ENCODE measurements around the gene FAM161B. TPM values are rescaled to one million over a fixed set of nuclear protein-coding genes. Genes with fewer than 3 reads are reported as not detected.
A peak's percentile ranks its signal among the peaks of the same experiment; 100 is the strongest.

Gene FAM161B
- total and polyA plus RNA-seq, 2 of the 13 experiments (the other 11 are each of a cell fraction or from before 2014, with no cell fraction given), result 1.6 to 2.0 TPM

GRCh38 chr14:73935666-73936065 lies 14.2 kb downstream of the FAM161B start:
- BruUV-seq (replicated peaks), result no TSS peak
- 74% methylated on average over 2 of the region's 2 CpGs for WGBS (ENCODE audit: low lambda C conversion rate)
- no peak overlapping the region for H3K4me3 ChIP-seq (replicated peaks in 1 of 3; ENCODE audit: insufficient read depth in 1 of 3, low read depth in 2 of 3, low read length in 3 of 3)
- H2AFZ ChIP-seq (ENCODE audit: low read length), result no peak overlapping the region
- TF ChIP-seq STAG1 (CRISPR knock-in tag; IDR thresholded peaks at IDR 0.05), result peak; percentile 10; the same call in 1 of the 2 replicates
- no peak for TF ChIP-seq TEAD3 (CRISPR knock-in tag; optimal IDR thresholded peaks at IDR 0.05; ENCODE audit: borderline replicate concordance)
- H3K4me1 ChIP-seq (ENCODE audit: insufficient read depth, low read length), result peaks cover 6% of the 10 kb centered on the region
- H3K36me3 ChIP-seq (replicated peaks in 1 of 2; ENCODE audit: control insufficient read depth in 1 of 2, insufficient read depth in 2 of 2, low read length in 2 of 2), result peaks cover 6 to 37% of the 10 kb centered on the region in 2 experiments
- no peaks in the 10 kb centered on the region for H4K20me1 ChIP-seq (ENCODE audit: insufficient read depth, low read length)
- no peaks in the 10 kb centered on the region for H3K27me3 ChIP-seq (ENCODE audit: control insufficient read depth in 1 of 2, insufficient read depth in 2 of 2, low read length in 2 of 2)
- intact Hi-C loops (cut with micrococcal nuclease; ENCODE audit: unreplicated experiment), result no loop called here
- H3K9me3 ChIP-seq (ENCODE audit: low read length), result no peaks in the 10 kb centered on the region
- ChIA-PET CTCF (ENCODE audit: low intra/inter-chr PET ratio, low total read pairs) (no interaction called here), POLR2A (interaction anchor here (1.1 to 1.2 kb wide), 2 partner anchors 14 to 48 kb away, joined by 3 read pairs; partner anchors contain the start of gene FAM161B)
- DNase-seq (ENCODE audit: low spot score), result no peak
- peak; percentile 4 for FAIRE-seq
- no peak overlapping the region for H3K27ac ChIP-seq (ENCODE audit: extremely low read length, insufficient read depth, low read length)
- ATAC-seq, result peak; percentile 63
- H3K4me2 ChIP-seq (ENCODE audit: low read depth, low read length), result no peak overlapping the region
- H3K9ac ChIP-seq (ENCODE audit: insufficient read depth, low read depth, low read length), result no peak overlapping the region
- H3K79me2 ChIP-seq (ENCODE audit: insufficient read depth, low read length), result no peaks in the 10 kb centered on the region
- in situ Hi-C loops (cut with HindIII; ENCODE audit: extremely low pct_ligation_motif_present, low pct_unique_long_range_greater_than_20kb), result no loop called here

GRCh38 chr14:73924337-73924736 lies 25.6 kb downstream of the FAM161B start:
- H3K9me3 ChIP-seq (ENCODE audit: low read length), result no peaks in the 10 kb centered on the region
- no peak overlapping the region for H3K4me3 ChIP-seq (replicated peaks in 1 of 3; ENCODE audit: insufficient read depth in 1 of 3, low read depth in 2 of 3, low read length in 3 of 3)
- in situ Hi-C loops (cut with HindIII; ENCODE audit: extremely low pct_ligation_motif_present, low pct_unique_long_range_greater_than_20kb) (no loop called here), intact Hi-C loops (cut with micrococcal nuclease; ENCODE audit: unreplicated experiment) (no loop called here)
- no peak overlapping the region for H3K4me2 ChIP-seq (ENCODE audit: low read depth, low read length)
- no peaks in the 10 kb centered on the region for H3K27me3 ChIP-seq (ENCODE audit: control insufficient read depth in 1 of 2, insufficient read depth in 2 of 2, low read length in 2 of 2)
- ATAC-seq (no peak), DNase-seq (ENCODE audit: low spot score) (no peak), FAIRE-seq (no peak)
- H3K79me2 ChIP-seq (ENCODE audit: insufficient read depth, low read length), result no peaks in the 10 kb centered on the region
- H4K20me1 ChIP-seq (ENCODE audit: insufficient read depth, low read length), result no peaks in the 10 kb centered on the region
- 92% methylated on average over 5 of the region's 5 CpGs for WGBS (ENCODE audit: low lambda C conversion rate)
- H2AFZ ChIP-seq (ENCODE audit: low read length), result no peak overlapping the region
- CTCF ChIA-PET (ENCODE audit: low intra/inter-chr PET ratio, low total read pairs), result no interaction called here
- H3K27ac ChIP-seq (ENCODE audit: extremely low read length, insufficient read depth, low read length), result no peak overlapping the region
- H3K9ac ChIP-seq (ENCODE audit: insufficient read depth, low read depth, low read length), result no peak overlapping the region
- POLR2A ChIA-PET, result no interaction called here
- H3K36me3 ChIP-seq (replicated peaks in 1 of 2; ENCODE audit: control insufficient read depth in 1 of 2, insufficient read depth in 2 of 2, low read length in 2 of 2), result peaks cover 28 to 79% of the 10 kb centered on the region in 2 experiments
- H3K4me1 ChIP-seq (ENCODE audit: insufficient read depth, low read length), result 0 out of 2 replicates have a peak, but pooled peaks cover 10% of the 10 kb centered on the region
- no TSS peak for BruUV-seq (replicated peaks)
- TF ChIP-seq SKI (IDR thresholded peaks at IDR 0.05; ENCODE audit: partially characterized antibody) (no peak), TARDBP (CRISPR knock-in tag; IDR thresholded peaks at IDR 0.05) (no peak), HNF4A (CRISPR knock-in tag; IDR thresholded peaks at IDR 0.05) (no peak), GATAD1 (CRISPR knock-in tag; IDR thresholded peaks at IDR 0.05) (no peak), ZNF513 (CRISPR knock-in tag; conservative IDR thresholded peaks at IDR 0.05) (no peak), ZNF101 (CRISPR knock-in tag; IDR thresholded peaks at IDR 0.05; ENCODE audit: borderline replicate concordance, low read depth) (no peak), PRPF4 (IDR thresholded peaks at IDR 0.05; ENCODE audit: low read depth, low read length, poor library complexity, severe bottlenecking) (no peak), ESRRA (CRISPR knock-in tag; IDR thresholded peaks at IDR 0.05; ENCODE audit: low read depth) (no peak), TAF1 (CRISPR knock-in tag; IDR thresholded peaks at IDR 0.05) (no peak), ZNF547 (CRISPR knock-in tag; IDR thresholded peaks at IDR 0.05) (no peak), MIXL1 (CRISPR knock-in tag; IDR thresholded peaks at IDR 0.05) (no peak), HOXA3 (CRISPR knock-in tag; IDR thresholded peaks at IDR 0.05) (no peak), ZNF850 (CRISPR knock-in tag; conservative IDR thresholded peaks at IDR 0.05) (no peak), SATB2 (CRISPR knock-in tag; IDR thresholded peaks at IDR 0.05) (no peak)
- TF ChIP-seq, protein P1, sequence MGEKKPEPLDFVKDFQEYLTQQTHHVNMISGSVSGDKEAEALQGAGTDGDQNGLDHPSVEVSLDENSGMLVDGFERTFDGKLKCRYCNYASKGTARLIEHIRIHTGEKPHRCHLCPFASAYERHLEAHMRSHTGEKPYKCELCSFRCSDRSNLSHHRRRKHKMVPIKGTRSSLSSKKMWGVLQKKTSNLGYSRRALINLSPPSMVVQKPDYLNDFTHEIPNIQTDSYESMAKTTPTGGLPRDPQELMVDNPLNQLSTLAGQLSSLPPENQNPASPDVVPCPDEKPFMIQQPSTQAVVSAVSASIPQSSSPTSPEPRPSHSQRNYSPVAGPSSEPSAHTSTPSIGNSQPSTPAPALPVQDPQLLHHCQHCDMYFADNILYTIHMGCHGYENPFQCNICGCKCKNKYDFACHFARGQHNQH (CRISPR knock-in tag; IDR thresholded peaks at IDR 0.05), result no peak
- TF ChIP-seq, protein P2, sequence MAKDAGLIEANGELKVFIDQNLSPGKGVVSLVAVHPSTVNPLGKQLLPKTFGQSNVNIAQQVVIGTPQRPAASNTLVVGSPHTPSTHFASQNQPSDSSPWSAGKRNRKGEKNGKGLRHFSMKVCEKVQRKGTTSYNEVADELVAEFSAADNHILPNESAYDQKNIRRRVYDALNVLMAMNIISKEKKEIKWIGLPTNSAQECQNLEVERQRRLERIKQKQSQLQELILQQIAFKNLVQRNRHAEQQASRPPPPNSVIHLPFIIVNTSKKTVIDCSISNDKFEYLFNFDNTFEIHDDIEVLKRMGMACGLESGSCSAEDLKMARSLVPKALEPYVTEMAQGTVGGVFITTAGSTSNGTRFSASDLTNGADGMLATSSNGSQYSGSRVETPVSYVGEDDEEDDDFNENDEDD (CRISPR knock-in tag; IDR thresholded peaks at IDR 0.05; ENCODE audit: borderline replicate concordance), result no peak

Data from HepG2 (cell line).